ENCODE measurements around the gene ANKFY1.

The ANKFY1 gene

DNA sequence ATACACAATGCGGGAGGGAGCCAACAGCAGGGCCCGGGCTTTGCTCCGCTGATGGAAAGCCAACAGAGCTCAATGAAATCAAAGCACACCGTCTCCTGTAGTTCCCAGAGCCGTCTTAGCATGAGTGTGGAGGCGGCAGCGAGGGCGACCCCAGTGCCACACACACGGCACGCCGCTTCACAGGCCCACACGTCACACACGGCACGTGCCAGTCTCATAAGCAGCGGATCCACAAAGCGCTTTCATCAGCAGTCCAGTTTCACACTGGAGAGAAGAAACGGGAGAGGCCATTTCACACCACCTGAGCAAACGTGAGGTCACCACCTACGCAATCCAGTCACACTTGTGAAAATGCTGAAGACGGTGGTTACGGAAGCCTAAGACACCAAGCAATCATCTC is 86.0 kb downstream of the ANKFY1 start:
- DNase-seq (ENCODE audit: low read depth) = no peak
- TF ChIP-seq POLR2A (IDR thresholded peaks at IDR 0.05; ENCODE audit: extremely low read depth, insufficient read length) (no peak), MYC (IDR thresholded peaks at IDR 0.05; ENCODE audit: low read depth, low read length) (no peak)
- TF ChIP-seq, protein P1, sequence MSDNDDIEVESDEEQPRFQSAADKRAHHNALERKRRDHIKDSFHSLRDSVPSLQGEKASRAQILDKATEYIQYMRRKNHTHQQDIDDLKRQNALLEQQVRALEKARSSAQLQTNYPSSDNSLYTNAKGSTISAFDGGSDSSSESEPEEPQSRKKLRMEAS (IDR thresholded peaks at IDR 0.05; ENCODE audit: low read depth, low read length) = no peak
- TF ChIP-seq, protein P2, sequence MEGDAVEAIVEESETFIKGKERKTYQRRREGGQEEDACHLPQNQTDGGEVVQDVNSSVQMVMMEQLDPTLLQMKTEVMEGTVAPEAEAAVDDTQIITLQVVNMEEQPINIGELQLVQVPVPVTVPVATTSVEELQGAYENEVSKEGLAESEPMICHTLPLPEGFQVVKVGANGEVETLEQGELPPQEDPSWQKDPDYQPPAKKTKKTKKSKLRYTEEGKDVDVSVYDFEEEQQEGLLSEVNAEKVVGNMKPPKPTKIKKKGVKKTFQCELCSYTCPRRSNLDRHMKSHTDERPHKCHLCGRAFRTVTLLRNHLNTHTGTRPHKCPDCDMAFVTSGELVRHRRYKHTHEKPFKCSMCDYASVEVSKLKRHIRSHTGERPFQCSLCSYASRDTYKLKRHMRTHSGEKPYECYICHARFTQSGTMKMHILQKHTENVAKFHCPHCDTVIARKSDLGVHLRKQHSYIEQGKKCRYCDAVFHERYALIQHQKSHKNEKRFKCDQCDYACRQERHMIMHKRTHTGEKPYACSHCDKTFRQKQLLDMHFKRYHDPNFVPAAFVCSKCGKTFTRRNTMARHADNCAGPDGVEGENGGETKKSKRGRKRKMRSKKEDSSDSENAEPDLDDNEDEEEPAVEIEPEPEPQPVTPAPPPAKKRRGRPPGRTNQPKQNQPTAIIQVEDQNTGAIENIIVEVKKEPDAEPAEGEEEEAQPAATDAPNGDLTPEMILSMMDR (IDR thresholded peaks at IDR 0.05; ENCODE audit: low read depth, low read length) = no peak
- no peak overlapping the region for H3K4me3 ChIP-seq (ENCODE audit: low read depth, low read length)

DNA sequence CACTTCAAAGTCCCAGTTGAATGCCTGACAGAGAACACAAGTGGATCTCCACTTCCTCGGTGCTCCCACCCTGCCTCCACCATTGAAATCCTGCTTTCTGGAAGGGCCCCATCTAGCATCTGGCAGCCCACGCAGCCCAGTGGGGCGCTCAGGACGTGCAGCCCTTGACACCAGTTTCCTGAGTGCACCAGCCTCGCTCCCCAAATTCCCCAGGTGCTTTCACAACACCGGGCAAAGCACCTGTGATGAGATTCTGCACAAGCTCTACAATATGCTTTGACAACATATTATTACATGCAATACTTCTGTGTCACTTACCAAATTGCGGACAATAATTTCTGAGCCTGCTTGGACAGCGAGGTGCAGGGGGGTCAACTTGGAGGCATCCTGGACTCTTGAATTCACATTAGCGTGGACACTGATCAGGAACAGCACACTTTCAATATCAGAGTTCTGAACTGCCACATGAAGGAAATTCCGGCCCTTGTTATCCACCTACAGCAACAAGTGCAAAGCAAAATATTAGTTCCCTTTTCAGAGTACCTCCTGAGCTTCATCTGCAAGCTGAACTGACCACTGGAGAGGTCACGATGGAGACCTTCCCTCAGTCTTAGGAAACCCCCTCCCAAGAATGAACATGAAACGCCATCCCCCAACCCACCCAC is 86.8 kb downstream of the ANKFY1 start:
- TF ChIP-seq, protein P1 (IDR thresholded peaks at IDR 0.05; ENCODE audit: low read depth, low read length) = no peak
- TF ChIP-seq POLR2A (IDR thresholded peaks at IDR 0.05; ENCODE audit: extremely low read depth, insufficient read length) (no peak), MYC (IDR thresholded peaks at IDR 0.05; ENCODE audit: low read depth, low read length) (no peak)
- TF ChIP-seq, protein P2 (IDR thresholded peaks at IDR 0.05; ENCODE audit: low read depth, low read length) = no peak
- no peak for DNase-seq (ENCODE audit: low read depth)

DNA sequence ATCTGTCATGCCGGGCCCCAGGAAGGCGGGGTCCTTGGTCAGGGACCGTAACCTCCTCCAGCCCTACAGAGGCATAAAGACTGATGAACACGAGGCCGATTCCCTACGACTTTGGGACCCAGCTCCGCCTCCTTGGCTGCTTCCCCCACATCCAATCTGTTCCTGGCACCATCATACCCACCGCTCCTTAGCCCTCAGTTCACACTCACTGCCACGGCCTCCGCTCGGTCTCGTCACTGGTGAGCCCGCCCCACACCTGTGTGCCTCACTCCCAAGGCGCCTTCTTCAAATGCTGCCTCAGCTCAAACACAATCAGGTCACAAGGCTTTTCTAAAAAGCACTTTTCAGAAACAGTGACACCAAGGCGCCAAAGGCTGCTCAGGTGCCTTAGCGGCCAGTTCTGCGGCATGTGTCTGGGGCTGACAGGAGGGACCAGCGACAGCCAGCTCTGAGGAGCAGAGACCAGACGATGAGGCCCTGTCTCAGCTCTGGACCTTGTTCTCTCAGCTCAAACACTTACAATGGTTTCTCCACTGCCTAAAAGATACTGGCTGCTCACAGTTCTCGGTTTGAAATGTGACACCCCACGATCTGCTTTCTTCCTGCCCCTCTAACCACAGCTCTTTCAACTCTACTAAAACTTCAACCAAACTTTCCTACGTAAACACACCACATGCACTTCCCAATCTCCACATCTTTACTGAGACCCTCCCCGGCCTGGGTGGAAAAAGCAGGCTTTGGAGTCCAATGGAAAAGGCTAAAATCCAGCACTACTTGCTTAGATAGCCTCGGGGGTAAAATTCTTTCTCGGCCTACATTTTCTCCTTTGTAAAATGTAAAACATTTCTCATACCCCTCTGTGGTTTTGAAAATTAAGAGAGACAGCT is 87.6 kb downstream of the ANKFY1 start:
- H3K4me3 ChIP-seq (ENCODE audit: low read depth, low read length) = no peak overlapping the region
- no peak for DNase-seq (ENCODE audit: low read depth)
- TF ChIP-seq, protein P1 (IDR thresholded peaks at IDR 0.05; ENCODE audit: low read depth, low read length) = no peak
- TF ChIP-seq POLR2A (IDR thresholded peaks at IDR 0.05; ENCODE audit: extremely low read depth, insufficient read length) (no peak), MYC (IDR thresholded peaks at IDR 0.05; ENCODE audit: low read depth, low read length) (no peak)
- TF ChIP-seq, protein P2 (IDR thresholded peaks at IDR 0.05; ENCODE audit: low read depth, low read length) = no peak

More for the DNA sequence above, 86.8 kb downstream of the ANKFY1 start:
- no peak overlapping the region for H3K4me3 ChIP-seq (ENCODE audit: low read depth, low read length)

DNA sequence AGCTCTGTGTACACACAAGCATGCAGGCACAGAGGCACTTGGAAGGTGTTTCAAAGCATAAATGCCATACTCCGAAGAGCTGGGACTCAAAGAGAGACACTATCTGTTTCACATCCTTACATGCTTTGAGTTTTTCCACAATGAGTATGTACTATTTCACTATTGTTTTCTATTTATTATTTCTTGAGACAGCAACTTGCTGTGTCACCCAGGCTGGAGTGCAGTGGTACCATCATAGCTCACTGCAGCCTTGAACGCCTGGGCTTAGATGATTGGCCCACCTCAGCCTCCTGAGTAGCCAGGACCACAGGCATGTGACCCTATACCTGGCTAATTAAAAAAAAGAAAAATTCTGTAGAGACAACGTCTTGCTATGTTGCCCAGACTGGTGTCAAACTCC is 89.2 kb downstream of the ANKFY1 start:
- TF ChIP-seq, protein P1 (IDR thresholded peaks at IDR 0.05; ENCODE audit: low read depth, low read length) = no peak
- TF ChIP-seq, protein P2 (IDR thresholded peaks at IDR 0.05; ENCODE audit: low read depth, low read length) = no peak
- TF ChIP-seq MYC (IDR thresholded peaks at IDR 0.05; ENCODE audit: low read depth, low read length) (no peak), POLR2A (IDR thresholded peaks at IDR 0.05; ENCODE audit: extremely low read depth, insufficient read length) (no peak)
- H3K4me3 ChIP-seq (ENCODE audit: low read depth, low read length) = no peak overlapping the region

DNA sequence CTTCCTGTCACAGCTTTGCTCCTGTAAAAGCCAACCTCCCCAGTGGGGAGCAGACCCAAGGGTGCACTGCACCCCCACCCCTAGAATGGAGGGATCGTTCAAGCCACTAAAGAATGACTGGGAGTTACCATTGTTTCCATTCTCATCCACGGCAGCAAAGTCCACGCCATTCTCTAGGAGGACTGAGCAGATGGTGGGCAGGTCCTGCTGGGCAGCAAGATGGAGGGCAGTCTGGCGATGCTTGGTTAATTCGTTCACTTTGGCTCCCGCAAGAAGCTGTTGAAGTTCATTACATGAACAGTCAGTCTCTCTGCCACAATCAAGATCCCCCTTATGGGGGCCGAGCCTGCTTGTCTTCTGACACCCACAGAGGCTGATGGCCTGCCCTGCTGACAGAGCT is 90.0 kb downstream of the ANKFY1 start:
- TF ChIP-seq, protein P2 (IDR thresholded peaks at IDR 0.05; ENCODE audit: low read depth, low read length) = no peak
- no peak for TF ChIP-seq MYC (IDR thresholded peaks at IDR 0.05; ENCODE audit: low read depth, low read length)
- TF ChIP-seq POLR2A (IDR thresholded peaks at IDR 0.05; ENCODE audit: extremely low read depth, insufficient read length) = no peak
- TF ChIP-seq, protein P1 (IDR thresholded peaks at IDR 0.05; ENCODE audit: low read depth, low read length) = no peak
- DNase-seq (ENCODE audit: low read depth) = no peak
- H3K4me3 ChIP-seq (ENCODE audit: low read depth, low read length) = no peak overlapping the region

More for the DNA sequence above, 89.2 kb downstream of the ANKFY1 start:
- DNase-seq (ENCODE audit: low read depth) = no peak

All from NB4 (cell line).